Stimulated activated CD4-positive, alpha-beta T cell treated with anti-CD3 and anti-CD28 coated beads, Interleukin-15, amount 100 ng/mL, for 24 hours (primary cell): ENCODE measurements around the gene KRT3.
"Not testable (repeated sequence)": the region's sequence is repeated elsewhere in the genome, so short reads cannot be mapped to it uniquely, and the experiment has no call there.

Experiments
- DNase-seq: peaks from one replicate; pipeline ENCODE4 v3.0.0-alpha.2; 2020

Gene KRT3

GRCh38 chr12:52796839-52797528 lies 1.1 kb upstream of the KRT3 start:
- no peak for DNase-seq

- no peak for DNase-seq
Observed at GRCh38 chr12:52796429-52796794, 495 bp upstream of the KRT3 start.

DNA sequence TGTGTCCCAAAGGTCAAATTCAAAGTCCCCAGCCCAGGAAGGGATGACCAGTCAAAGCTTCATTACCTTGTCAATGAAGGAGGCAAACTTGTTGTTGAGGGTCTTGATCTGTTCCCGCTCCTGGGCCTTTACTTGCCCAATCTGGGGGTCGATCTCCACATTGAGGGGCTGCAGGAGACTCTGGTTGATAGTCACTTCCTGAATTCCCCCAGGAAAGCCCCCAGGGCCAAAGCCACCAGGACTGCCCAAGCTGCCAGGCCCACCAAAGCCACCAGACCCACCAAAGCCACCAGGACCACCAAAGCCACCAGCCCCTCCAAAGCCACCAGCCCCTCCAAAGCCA lies 614 bp downstream of the KRT3 start:
- not testable (repeated sequence) for DNase-seq

GRCh38 chr12:52794479-52795331 lies 1.2 kb downstream of the KRT3 start:
- DNase-seq, result no peak

GRCh38 chr12:52792185-52793029 lies 3.5 kb downstream of the KRT3 start:
- no peak for DNase-seq

- no peak for DNase-seq
Observed at GRCh38 chr12:52791271-52792184, 4.4 kb downstream of the KRT3 start.

GRCh38 chr12:52790427-52791270 lies 5.3 kb downstream of the KRT3 start:
- DNase-seq, result no peak

DNA sequence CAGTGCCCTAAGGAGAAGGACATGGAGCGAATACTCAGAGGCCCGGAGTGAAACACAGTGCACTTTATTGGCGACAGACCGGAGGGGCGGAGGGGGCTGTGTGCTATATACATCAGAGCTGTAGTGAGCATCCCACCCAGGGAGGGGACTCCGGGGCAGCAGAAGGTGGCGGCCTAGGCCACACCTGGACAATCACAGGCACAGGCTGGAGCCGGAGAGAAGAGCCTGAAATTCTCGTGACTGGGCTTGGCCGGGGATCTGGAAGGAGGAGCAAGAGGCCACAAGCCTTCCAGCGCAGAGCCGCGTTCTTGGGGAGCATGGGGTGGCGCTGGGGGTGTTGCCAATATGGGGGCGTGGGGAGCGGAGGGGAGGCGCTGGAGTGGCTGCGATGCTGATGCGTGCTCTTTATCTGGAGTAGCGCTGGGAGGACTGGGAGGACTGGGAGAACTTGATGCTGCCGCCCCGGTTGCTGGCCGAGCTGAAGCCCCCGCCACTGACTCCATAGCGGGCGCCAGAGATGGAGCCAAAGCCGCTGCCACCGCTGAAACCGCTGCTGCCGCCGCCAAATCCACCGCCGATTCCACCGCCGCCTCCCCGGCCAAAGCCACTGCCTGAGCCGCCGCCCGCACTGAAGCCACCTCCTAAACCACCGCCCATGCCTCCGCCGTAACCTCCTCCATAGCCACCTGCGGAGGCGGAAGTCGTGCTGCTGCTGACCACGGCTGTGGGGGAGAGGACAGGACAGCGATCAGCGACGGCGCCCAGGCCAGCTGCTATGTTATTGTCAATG lies 6.1 kb downstream of the KRT3 start:
- DNase-seq, result peak; percentile 18

- DNase-seq, result no peak
Observed at GRCh38 chr12:52788876-52789636, 6.9 kb downstream of the KRT3 start.

DNA sequence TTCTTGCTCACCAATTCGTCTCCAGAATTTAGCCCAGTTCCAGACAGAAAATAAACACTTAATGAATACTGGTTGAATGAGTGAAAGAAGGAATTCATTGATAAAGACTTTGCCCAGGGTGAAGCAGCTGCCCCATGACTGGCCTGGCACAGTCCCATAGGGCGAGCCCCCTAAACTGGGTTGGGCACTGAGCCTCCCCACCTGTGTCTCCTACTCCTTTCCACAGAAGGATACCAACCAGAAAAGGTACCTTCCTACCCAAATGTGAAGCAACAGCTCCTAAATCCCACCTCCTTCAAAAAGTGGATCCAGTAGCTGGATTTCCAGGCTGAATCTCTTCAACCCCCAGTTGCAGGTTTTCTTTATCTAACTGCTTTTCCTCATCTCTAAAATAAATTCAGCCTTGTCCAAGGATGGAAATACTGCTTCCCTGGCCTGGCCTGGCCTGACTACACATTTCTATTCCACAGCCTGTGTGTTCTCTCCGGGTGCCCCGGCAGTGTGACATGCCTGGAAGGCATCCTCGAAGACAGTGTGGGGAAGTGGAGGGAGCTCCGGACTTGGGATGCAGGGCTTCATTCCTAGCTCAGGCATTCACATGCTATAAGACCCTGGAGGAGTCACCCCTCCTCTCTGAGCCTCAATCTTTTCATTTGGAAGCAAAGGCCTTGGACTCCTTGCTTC lies 7.6 kb downstream of the KRT3 start:
- no peak for DNase-seq

- DNase-seq, result no peak
Observed at GRCh38 chr12:52787324-52788191, 8.4 kb downstream of the KRT3 start.

- DNase-seq, result no peak
Observed at GRCh38 chr12:52784909-52785308, 11.0 kb downstream of the KRT3 start.

GRCh38 chr12:52783563-52784316 lies 12.2 kb downstream of the KRT3 start:
- DNase-seq, result no peak

DNA sequence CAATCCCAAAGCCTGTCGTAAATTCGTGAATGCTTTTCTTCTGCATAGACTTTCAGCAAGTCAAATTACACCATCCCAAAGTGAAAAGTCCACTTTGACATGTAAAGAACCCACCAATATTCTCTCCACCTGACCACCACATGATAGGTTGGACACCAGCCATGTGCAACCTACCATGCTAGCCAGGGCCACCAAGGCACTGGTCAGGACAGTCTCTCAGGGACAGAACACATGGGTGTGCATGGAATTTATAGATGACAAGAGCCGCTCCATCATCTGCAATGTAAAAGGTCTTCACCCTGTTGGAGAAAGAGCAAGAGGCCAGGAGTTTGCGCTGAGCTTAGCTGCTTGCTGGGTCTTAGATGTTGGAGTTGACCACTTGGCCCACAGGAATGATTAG lies 13.4 kb downstream of the KRT3 start:
- no peak for DNase-seq

GRCh38 chr12:52781399-52782082 lies 14.4 kb downstream of the KRT3 start:
- DNase-seq, result no peak

DNA sequence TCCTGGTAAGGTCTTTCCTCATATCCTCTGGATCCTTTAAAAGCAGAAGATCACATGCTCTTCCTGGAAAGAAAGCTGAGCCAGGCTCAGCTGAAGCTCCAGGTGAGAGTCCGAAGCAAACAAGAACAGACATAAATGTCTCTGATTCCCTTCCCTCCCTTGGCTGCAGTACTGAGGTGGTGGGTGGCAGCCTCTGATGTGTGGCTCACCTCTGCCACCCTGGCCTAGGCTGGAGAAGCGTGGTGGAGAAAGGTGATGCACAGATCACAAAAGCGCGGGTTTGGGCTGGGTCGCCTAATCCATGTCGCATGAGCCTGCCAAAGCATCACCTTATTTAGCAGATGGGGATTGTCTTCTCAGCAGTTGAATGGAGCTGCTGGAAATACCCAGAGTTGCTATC lies 16.0 kb downstream of the KRT3 start:
- no peak for DNase-seq

GRCh38 chr12:52778833-52779232 lies 17.1 kb downstream of the KRT3 start:
- DNase-seq, result no peak
